Gastroesophageal sphincter (tissue), 4 donors: ENCODE results near the gene BAIAP2. TPM values are rescaled to one million over a fixed set of nuclear protein-coding genes. Genes with fewer than 3 reads are reported as not detected.

ENCODE experiments used
- ATAC-seq: fragments of 150-250 bp; one replicate; pipeline ENCODE4 v1.9.1; 2016; ENCODE audit warnings: mild to moderate bottlenecking, moderate library complexity
- H3K27ac ChIP-seq, 4 donors: fragments of 200-600 bp; sonication (generic) in 3 of 4; 1 replicate in 3 of 4; 2 replicates in 1 of 4; pipeline ENCODE4 v1.5.1; 2016 to 2019
- H3K27me3 ChIP-seq: fragments of 200-600 bp; sonication (generic); one replicate; pipeline ENCODE4 v1.5.1; 2019
- H3K36me3 ChIP-seq, 2 donors: fragments of 200-600 bp; sonication (generic); one replicate each; pipeline ENCODE4 v1.5.1; 2019; ENCODE audit warnings: control low read depth in 1 of 2
- H3K4me1 ChIP-seq, 3 donors: fragments of 200-600 bp; sonication (generic); 1 replicate in 2 of 3; 2 replicates in 1 of 3; pipeline ENCODE4 v1.5.1; 2016 to 2019; ENCODE audit warnings: control low read depth in 2 of 3
- H3K4me3 ChIP-seq, 2 donors: fragments of 200-600 bp; sonication (generic); one replicate each; pipeline ENCODE4 v1.5.1; 2019; ENCODE audit warnings: mild to moderate bottlenecking in 1 of 2, moderate library complexity in 1 of 2
- H3K9me3 ChIP-seq, 3 donors: fragments of 200-600 bp; sonication (generic); one replicate each; pipeline ENCODE4 v1.5.1; 2017 to 2019; ENCODE audit warnings: control low read depth in 2 of 3
- EP300 ChIP-seq: sonication (generic); formaldehyde crosslinking; IDR thresholded peaks from one replicate; pipeline ENCODE4 v1.6.1; 2017; ENCODE audit warnings: antibody characterized with exemption, mild to moderate bottlenecking
- POLR2A ChIP-seq, 2 donors: fragments of 450-650 bp; IDR thresholded peaks; one replicate each; pipeline ENCODE4 v1.6.1; 2017; ENCODE audit warnings: antibody characterized with exemption in 2 of 2, mild to moderate bottlenecking in 2 of 2, moderate library complexity in 1 of 2
- POLR2AphosphoS5 ChIP-seq: sonication (generic); formaldehyde crosslinking; IDR thresholded peaks from one replicate; pipeline ENCODE4 v1.6.1; 2017; ENCODE audit warnings: antibody characterized with exemption
- WGBS, 2 donors: methylation state at CpG; one replicate each; pipeline ENCODE4 v1.1.5; 2018; ENCODE audit warnings: low coverage in 1 of 2; 5-methylcytosine and 5-hydroxymethylcytosine counted together
- total RNA-seq, 4 donors: library from RNA; depleted of rRNA; stranded (reverse); fragments of >200 nt; gene quantifications; one replicate each; pipeline ENCODE4 v1.1.0, GENCODE V29; 2016
- TF ChIP-seq, protein P1 (sequence below), 4 experiments: fragments of 200-600 bp in 2 of 4; fragments of 450-650 bp in 2 of 4; sonication (generic) in 1 of 4; IDR thresholded peaks; one replicate each; pipeline ENCODE4 v1.5.1; 2017 to 2019; ENCODE audit warnings: antibody characterized with exemption in 4 of 4, mild to moderate bottlenecking in 2 of 4, moderate library complexity in 2 of 4

The BAIAP2 gene
- total RNA-seq, 4 donors from 2014 or later, result 32.7 to 54.9 (median 40.6) TPM

DNA sequence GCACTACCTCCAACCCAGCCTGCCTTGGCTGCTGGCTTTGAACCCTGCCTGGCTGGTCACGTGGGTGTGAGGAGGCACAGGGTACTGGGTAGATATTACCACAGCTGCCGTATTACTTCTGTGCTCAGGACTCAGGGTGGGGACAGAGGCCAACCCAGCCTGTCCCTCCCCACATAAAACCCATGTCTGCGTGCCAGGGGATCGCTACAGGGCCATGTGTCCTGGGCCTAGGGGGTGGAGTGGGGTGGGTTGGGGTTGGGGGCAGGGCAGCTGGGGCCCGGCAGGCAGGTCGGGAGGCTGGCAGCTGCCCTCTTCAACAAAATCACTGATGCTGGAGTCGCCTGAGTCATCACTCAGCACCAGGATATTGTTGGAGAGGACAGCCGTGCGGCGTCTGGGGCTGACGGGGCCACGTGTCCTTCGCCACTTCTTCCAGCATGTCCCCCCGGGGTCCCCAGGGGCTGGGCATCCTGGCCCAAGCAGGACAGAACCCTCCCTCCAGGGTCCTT, 90.7 kb downstream of the BAIAP2 start:
- Histone ChIP-seq H3K27me3 (peaks cover 13% of the 10 kb centered on the region), H3K27ac (peak overlapping the region in 1 of 4 donors; percentile 46), H3K36me3 (peaks cover 0 to 4% of the 10 kb centered on the region in 2 donors), H3K4me1 (no peaks in the 10 kb centered on the region), H3K9me3 (no peaks in the 10 kb centered on the region), H3K4me3 (peak overlapping the region in 1 of 2 donors; percentile 39)
- ATAC-seq, result no peak
- no CpG with 5 or more reads among the region's 14 CpGs for WGBS, 2 donors
- TF ChIP-seq EP300 (no peak), POLR2AphosphoS5 (no peak), POLR2A (IDR thresholded peaks at IDR 0.05) (no peak)
- TF ChIP-seq, protein P1, sequence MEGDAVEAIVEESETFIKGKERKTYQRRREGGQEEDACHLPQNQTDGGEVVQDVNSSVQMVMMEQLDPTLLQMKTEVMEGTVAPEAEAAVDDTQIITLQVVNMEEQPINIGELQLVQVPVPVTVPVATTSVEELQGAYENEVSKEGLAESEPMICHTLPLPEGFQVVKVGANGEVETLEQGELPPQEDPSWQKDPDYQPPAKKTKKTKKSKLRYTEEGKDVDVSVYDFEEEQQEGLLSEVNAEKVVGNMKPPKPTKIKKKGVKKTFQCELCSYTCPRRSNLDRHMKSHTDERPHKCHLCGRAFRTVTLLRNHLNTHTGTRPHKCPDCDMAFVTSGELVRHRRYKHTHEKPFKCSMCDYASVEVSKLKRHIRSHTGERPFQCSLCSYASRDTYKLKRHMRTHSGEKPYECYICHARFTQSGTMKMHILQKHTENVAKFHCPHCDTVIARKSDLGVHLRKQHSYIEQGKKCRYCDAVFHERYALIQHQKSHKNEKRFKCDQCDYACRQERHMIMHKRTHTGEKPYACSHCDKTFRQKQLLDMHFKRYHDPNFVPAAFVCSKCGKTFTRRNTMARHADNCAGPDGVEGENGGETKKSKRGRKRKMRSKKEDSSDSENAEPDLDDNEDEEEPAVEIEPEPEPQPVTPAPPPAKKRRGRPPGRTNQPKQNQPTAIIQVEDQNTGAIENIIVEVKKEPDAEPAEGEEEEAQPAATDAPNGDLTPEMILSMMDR (IDR thresholded peaks at IDR 0.05), result no peak

DNA sequence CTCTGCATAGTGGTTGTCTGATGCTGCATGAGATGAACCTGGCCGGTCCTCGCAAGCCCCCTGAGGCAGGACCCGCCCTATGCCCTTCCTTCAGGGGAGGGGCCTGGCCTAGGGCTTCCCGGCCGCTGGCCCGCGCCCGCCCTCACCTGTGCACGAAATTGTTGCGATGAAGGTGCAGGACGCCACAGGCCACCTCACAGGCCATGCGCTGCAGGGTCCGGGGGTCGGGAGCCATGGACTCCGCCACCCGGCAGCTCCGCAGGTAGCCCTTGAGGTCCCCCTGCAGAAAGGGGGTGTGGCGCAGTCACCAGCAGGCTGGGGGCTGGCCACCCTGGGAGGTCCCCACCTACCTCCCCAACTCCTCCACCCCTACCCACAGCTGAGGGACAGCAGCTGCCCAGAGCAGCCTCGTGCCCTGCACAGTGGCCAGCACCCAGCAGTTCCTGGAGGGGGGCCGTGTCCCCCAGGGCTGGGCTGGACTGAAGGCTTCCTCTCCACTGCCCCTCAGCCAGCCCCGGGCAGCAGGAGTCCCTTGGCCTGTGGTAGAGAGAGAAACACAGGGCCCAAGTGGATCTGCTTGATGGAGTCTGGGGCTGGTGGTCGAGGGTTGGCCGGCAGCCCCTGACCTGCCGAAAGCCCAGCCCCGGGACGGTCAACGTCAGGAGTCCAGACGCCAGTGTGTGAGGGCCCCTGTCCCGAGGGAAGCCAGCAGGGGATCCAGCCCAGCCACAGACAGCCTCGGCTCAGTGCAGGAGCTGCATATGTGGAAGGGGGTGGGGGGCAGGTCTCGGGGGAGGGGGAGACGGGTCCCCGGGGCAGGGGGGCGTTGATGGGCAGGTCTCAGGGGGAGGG, 91.6 kb downstream of the BAIAP2 start:
- H3K4me1 ChIP-seq, result no peaks in the 10 kb centered on the region

DNA sequence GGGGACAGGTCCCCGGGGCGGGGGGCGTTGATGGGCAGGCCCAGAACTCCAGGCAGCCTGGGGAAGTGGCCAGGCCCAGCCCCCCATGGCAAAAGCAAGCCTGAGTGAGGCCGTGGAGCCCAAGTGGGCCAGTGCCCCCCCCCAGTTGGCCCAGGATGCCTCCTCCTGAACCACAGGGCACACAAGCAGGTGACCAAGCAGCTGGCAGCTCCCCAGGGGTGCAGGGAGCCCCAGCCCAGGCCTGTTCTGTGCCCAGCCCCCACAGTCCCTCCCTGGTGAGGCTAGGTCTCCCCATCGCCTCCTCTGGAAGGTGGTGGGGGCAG, 92.1 kb downstream of the BAIAP2 start:
- WGBS, 2 donors, result no CpG with 5 or more reads among the region's 5 CpGs
- Histone ChIP-seq H3K36me3 (peaks cover 0 to 4% of the 10 kb centered on the region in 2 donors), H3K4me3 (peak overlapping the region in 1 of 2 donors; percentile 39), H3K9me3 (no peaks in the 10 kb centered on the region), H3K27me3 (peaks cover 7% of the 10 kb centered on the region), H3K4me1 (no peaks in the 10 kb centered on the region), H3K27ac (peak overlapping the region in 1 of 4 donors; percentile 60)
- no peak for ATAC-seq
- TF ChIP-seq POLR2A (IDR thresholded peaks at IDR 0.05) (no peak), EP300 (no peak), POLR2AphosphoS5 (no peak)
- TF ChIP-seq, protein P1 (IDR thresholded peaks at IDR 0.05), result no peak

More for the DNA sequence above, 91.6 kb downstream of the BAIAP2 start:
- WGBS, 2 donors, result no CpG with 5 or more reads among the region's 34 CpGs
- no peak for ATAC-seq
- Histone ChIP-seq H3K27me3 (peaks cover 13% of the 10 kb centered on the region), H3K9me3 (no peaks in the 10 kb centered on the region), H3K36me3 (peaks cover 0 to 4% of the 10 kb centered on the region in 2 donors), H3K27ac (peak overlapping the region in 1 of 4 donors; percentile 60), H3K4me3 (peak overlapping the region in 1 of 2 donors; percentile 39)
- TF ChIP-seq POLR2A (IDR thresholded peaks at IDR 0.05), result no peak
- no peak for TF ChIP-seq EP300
- TF ChIP-seq, protein P1 (IDR thresholded peaks at IDR 0.05), result no peak
- no peak for TF ChIP-seq POLR2AphosphoS5

DNA sequence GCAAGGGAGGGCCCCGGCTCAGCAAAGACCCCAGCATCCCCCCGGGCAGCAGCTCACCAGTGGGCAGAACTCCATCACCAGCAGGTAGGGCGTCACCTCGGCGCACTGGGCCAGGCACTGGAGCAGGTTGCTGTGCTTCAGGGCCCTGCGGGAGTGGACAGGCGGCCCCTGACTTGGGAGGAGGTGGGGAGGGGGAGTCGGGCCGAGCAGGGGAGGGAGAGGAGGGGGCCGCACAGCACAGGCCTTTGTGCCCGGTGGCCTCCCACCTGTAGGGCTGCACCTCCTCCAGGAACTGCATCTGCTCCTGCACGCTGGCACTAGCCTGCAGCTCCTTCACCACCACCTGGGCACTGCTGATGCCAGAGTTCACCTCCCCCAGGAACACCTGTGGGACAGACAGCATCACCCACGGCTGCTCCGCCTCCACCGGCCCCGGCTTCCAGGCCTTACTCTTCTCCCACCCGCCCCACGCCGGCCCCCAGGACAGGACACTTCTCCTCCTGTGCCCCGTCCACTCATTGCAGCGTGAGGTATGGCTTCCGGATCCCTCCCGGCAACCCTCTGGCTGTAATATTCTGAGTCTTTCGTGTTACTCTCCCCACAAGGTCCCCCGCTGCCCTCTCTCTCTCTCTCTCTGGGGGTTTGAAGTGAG, 92.7 kb downstream of the BAIAP2 start:
- Histone ChIP-seq H3K36me3 (no peaks in the 10 kb centered on the region), H3K27me3 (peaks cover 1% of the 10 kb centered on the region), H3K4me1 (no peaks in the 10 kb centered on the region), H3K4me3 (peak overlapping the region in 1 of 2 donors; percentile 39), H3K27ac (peak overlapping the region in 1 of 4 donors; percentile 60), H3K9me3 (no peaks in the 10 kb centered on the region)
- ATAC-seq, result no peak
- 20 to 65% methylated on average over 2 to 4 of the region's 25 CpGs for WGBS, 2 donors
- TF ChIP-seq EP300 (no peak), POLR2A (IDR thresholded peaks at IDR 0.05) (no peak), POLR2AphosphoS5 (no peak)
- TF ChIP-seq, protein P1 (IDR thresholded peaks at IDR 0.05), result no peak
